Thymus (tissue), 11 donors: ENCODE results near the gene SON. TPM values are rescaled to one million over a fixed set of nuclear protein-coding genes. Genes with fewer than 3 reads are reported as not detected.

ENCODE experiments used
- DNase-seq, 9 donors: peaks; one replicate each; pipeline ENCODE4 v3.0.0-alpha.2; 2013; ENCODE audit warnings: low spot score in 9 of 9, low read depth in 6 of 9, missing footprints in 1 of 9
- H3K27ac ChIP-seq, 2 donors: one replicate each; pipeline ENCODE4 v1.5.1; 2013; ENCODE audit warnings: control low read depth in 1 of 2, low read depth in 1 of 2, low read length in 1 of 2, mild to moderate bottlenecking in 1 of 2, moderate library complexity in 1 of 2
- H3K27me3 ChIP-seq, 2 donors: one replicate each; pipeline ENCODE4 v1.5.1; 2013; ENCODE audit warnings: low read length in 1 of 2; ENCODE audit not compliant: control insufficient read depth in 2 of 2, insufficient read depth in 1 of 2
- H3K36me3 ChIP-seq, 2 donors: one replicate each; pipeline ENCODE4 v1.5.1; 2013; ENCODE audit warnings: low read length in 1 of 2, mild to moderate bottlenecking in 1 of 2, moderate library complexity in 1 of 2; ENCODE audit not compliant: control insufficient read depth in 2 of 2, insufficient read depth in 2 of 2
- H3K4me1 ChIP-seq, 2 donors: one replicate each; pipeline ENCODE4 v1.5.1; 2013; ENCODE audit warnings: low read length in 2 of 2; ENCODE audit not compliant: control insufficient read depth in 2 of 2, insufficient read depth in 2 of 2
- H3K4me3 ChIP-seq, 2 donors: one replicate each; pipeline ENCODE4 v1.5.1; 2013; ENCODE audit warnings: low read length in 2 of 2, control low read depth in 1 of 2, mild to moderate bottlenecking in 1 of 2
- H3K9me3 ChIP-seq, 2 donors: one replicate each; pipeline ENCODE4 v1.5.1; 2013; ENCODE audit warnings: low read length in 1 of 2, mild to moderate bottlenecking in 1 of 2; ENCODE audit not compliant: control insufficient read depth in 2 of 2, insufficient read depth in 1 of 2
- WGBS: extraction: QIAGEN DNeasy Blood & Tissue Kit; methylation state at CpG from one replicate; pipeline ENCODE4 v1.1.7; 2013; 5-methylcytosine and 5-hydroxymethylcytosine counted together
- polyA plus RNA-seq: library from polyadenylated mRNA; stranded (reverse); fragments of 200-250 nt; gene quantifications from one replicate; pipeline ENCODE4 v1.2.3, GENCODE V29; 2013
- total RNA-seq: library from RNA; stranded (reverse); fragments of 120-200 nt; gene quantifications from one replicate; pipeline ENCODE4 v1.2.4, GENCODE V29; 2013
- donor health status: healthy.

Gene SON
- total and polyA plus RNA-seq, 2 donors, result 100 to 265 TPM

- peaks cover 15 to 30% of the 10 kb centered on the region in 2 donors for H3K36me3 ChIP-seq
- H3K27me3 ChIP-seq, result no peaks in the 10 kb centered on the region
- H3K9me3 ChIP-seq, result no peaks in the 10 kb centered on the region
- H3K27ac ChIP-seq, result peak overlapping the region; percentile 97 to 100
- 64% methylated on average over 19 of the region's 19 CpGs for WGBS
- peak overlapping the region; percentile 92 to 95 for H3K4me3 ChIP-seq
- H3K4me1 ChIP-seq, result peaks cover 5 to 6% of the 10 kb centered on the region in 2 donors
- peak in 2 of 9 donors; percentile 1 to 8 for DNase-seq
These were observed 1.6 kb upstream of the SON start for GRCh38 chr21:33541105-33541711.

GRCh38 chr21:33541756-33542639 lies 840 bp upstream of the SON start, which contains the start of gene GART:
Gene GART, minus strand, starts transcription at chr21:33542117. Its CDS starts 2,802 bp downstream, at chr21:33539315.
- peak within 1 kb of the TSS; percentile 92 to 95 for H3K4me3 ChIP-seq
- no peaks in the 10 kb centered on the region for H3K27me3 ChIP-seq
- H3K9me3 ChIP-seq, result no peaks in the 10 kb centered on the region
- under 1% methylated on average over 56 of the region's 56 CpGs for WGBS
- peaks cover 5 to 6% of the 10 kb centered on the region in 2 donors for H3K4me1 ChIP-seq
- peaks cover 10 to 26% of the 10 kb centered on the region in 2 donors for H3K36me3 ChIP-seq
- DNase-seq, result peak; percentile 30 to 84 (median 58)
- peak within 1 kb of the TSS; percentile 98 to 100 for H3K27ac ChIP-seq

GRCh38 chr21:33543505-33544129 lies 779 bp downstream of the SON start:
- H3K27ac ChIP-seq, result peak overlapping the region; percentile 98 to 100
- no peaks in the 10 kb centered on the region for H3K27me3 ChIP-seq
- peaks cover 0 to 21% of the 10 kb centered on the region in 2 donors for H3K36me3 ChIP-seq
- DNase-seq, result peak in 1 of 9 donors; percentile 17
- WGBS, result under 1% methylated on average over 26 of the region's 26 CpGs
- peaks cover 5 to 6% of the 10 kb centered on the region in 2 donors for H3K4me1 ChIP-seq
- no peaks in the 10 kb centered on the region for H3K9me3 ChIP-seq
- H3K4me3 ChIP-seq, result peak overlapping the region; percentile 92 to 95

- Histone ChIP-seq H3K4me1 (peaks cover 5 to 6% of the 10 kb centered on the region in 2 donors), H3K9me3 (no peaks in the 10 kb centered on the region), H3K4me3 (peak overlapping the region; percentile 92 to 95), H3K36me3 (peaks cover 2 to 21% of the 10 kb centered on the region in 2 donors), H3K27me3 (no peaks in the 10 kb centered on the region), H3K27ac (no peak overlapping the region)
- 34% methylated on average over 8 of the region's 8 CpGs for WGBS
- peak in 1 of 9 donors; percentile 2 for DNase-seq
These were observed 1.8 kb downstream of the SON start for GRCh38 chr21:33544451-33545195.

GRCh38 chr21:33546086-33546485 lies 3.2 kb downstream of the SON start:
- Histone ChIP-seq H3K4me3 (no peak overlapping the region), H3K9me3 (peaks cover 0 to 3% of the 10 kb centered on the region in 2 donors), H3K4me1 (peaks cover 4 to 5% of the 10 kb centered on the region in 2 donors), H3K36me3 (peaks cover 16 to 36% of the 10 kb centered on the region in 2 donors), H3K27ac (no peak overlapping the region), H3K27me3 (no peaks in the 10 kb centered on the region)
- 81% methylated on average over 3 of the region's 3 CpGs for WGBS
- DNase-seq, result no peak

GRCh38 chr21:33549848-33550771 lies 7.3 kb downstream of the SON start:
- DNase-seq, result no peak
- Histone ChIP-seq H3K4me1 (peaks cover 0 to 2% of the 10 kb centered on the region in 2 donors), H3K9me3 (peaks cover 0 to 5% of the 10 kb centered on the region in 2 donors), H3K27me3 (no peaks in the 10 kb centered on the region), H3K27ac (no peak overlapping the region), H3K4me3 (no peak overlapping the region), H3K36me3 (peaks cover 56 to 75% of the 10 kb centered on the region in 2 donors)
- WGBS, result 98% methylated on average over 19 of the region's 19 CpGs

GRCh38 chr21:33550772-33551660 lies 8.2 kb downstream of the SON start:
- H3K4me3 ChIP-seq, result no peak overlapping the region
- 99% methylated on average over 23 of the region's 23 CpGs for WGBS
- H3K27ac ChIP-seq, result no peak overlapping the region
- H3K27me3 ChIP-seq, result no peaks in the 10 kb centered on the region
- peaks cover 0 to 5% of the 10 kb centered on the region in 2 donors for H3K9me3 ChIP-seq
- peaks cover 57 to 83% of the 10 kb centered on the region in 2 donors for H3K36me3 ChIP-seq
- H3K4me1 ChIP-seq, result peaks cover 0 to 2% of the 10 kb centered on the region in 2 donors
- no peak for DNase-seq
